ENCODE results near the gene RAP1GAP.
A peak's percentile ranks its signal among the peaks of the same experiment; 100 is the strongest.

RAP1GAP gene

GRCh38 chr1:21704145-21704544 is 35.0 kb upstream of the RAP1GAP start:
- H3K9me2 ChIP-seq (ENCODE audit: low read depth, low read length): no peaks in the 10 kb centered on the region
- H4K20me1 ChIP-seq (ENCODE audit: insufficient read depth, low read length): no peaks in the 10 kb centered on the region
- no peak overlapping the region for H3K4me2 ChIP-seq (ENCODE audit: low read length)
- no peaks in the 10 kb centered on the region for H3K9me3 ChIP-seq (ENCODE audit: low read length)
- peaks cover 69% of the 10 kb centered on the region for H3K36me3 ChIP-seq (ENCODE audit: insufficient read depth, low read length)
- TF ChIP-seq EZH2 (IDR thresholded peaks at IDR 0.05; ENCODE audit: borderline replicate concordance, low read length) (no peak), CTCF (IDR thresholded peaks at IDR 0.05; ENCODE audit: low read length) (no peak)
- no peaks in the 10 kb centered on the region for H3K4me1 ChIP-seq (ENCODE audit: insufficient read depth, low read length, severe bottlenecking)
- H3F3A ChIP-seq (ENCODE audit: insufficient read depth, low read length): no peaks in the 10 kb centered on the region
- no peak overlapping the region for H3K27ac ChIP-seq (ENCODE audit: low read depth, low read length, poor library complexity, severe bottlenecking)
- H2AFZ ChIP-seq (ENCODE audit: low read length): no peak overlapping the region
- H3K27me3 ChIP-seq (ENCODE audit: insufficient read depth, low read length): no peaks in the 10 kb centered on the region
- no peaks in the 10 kb centered on the region for H3K79me2 ChIP-seq (ENCODE audit: insufficient read depth, low read length)
- no peak overlapping the region for H3K9ac ChIP-seq (ENCODE audit: low read length)
- H3K4me3 ChIP-seq (ENCODE audit: low read depth, low read length, poor library complexity, severe bottlenecking): no peak overlapping the region

- Histone ChIP-seq H3K4me1 (ENCODE audit: insufficient read depth, low read length, severe bottlenecking) (no peaks in the 10 kb centered on the region), H3K9ac (ENCODE audit: low read length) (no peak overlapping the region), H3K27me3 (ENCODE audit: insufficient read depth, low read length) (no peaks in the 10 kb centered on the region)
Observed at GRCh38 chr1:21703318-21703963, 34.3 kb upstream of the RAP1GAP start.

GRCh38 chr1:21702780-21703179 is 33.6 kb upstream of the RAP1GAP start:
- H3K9me2 ChIP-seq (ENCODE audit: low read depth, low read length): no peaks in the 10 kb centered on the region
- H3K79me2 ChIP-seq (ENCODE audit: insufficient read depth, low read length): no peaks in the 10 kb centered on the region
- no peak overlapping the region for H3K4me2 ChIP-seq (ENCODE audit: low read length)
- H3K4me1 ChIP-seq (ENCODE audit: insufficient read depth, low read length, severe bottlenecking): no peaks in the 10 kb centered on the region
- H3K27ac ChIP-seq (ENCODE audit: low read depth, low read length, poor library complexity, severe bottlenecking): no peak overlapping the region
- no peaks in the 10 kb centered on the region for H4K20me1 ChIP-seq (ENCODE audit: insufficient read depth, low read length)
- no peak for TF ChIP-seq CTCF (IDR thresholded peaks at IDR 0.05; ENCODE audit: low read length)
- TF ChIP-seq EZH2 (IDR thresholded peaks at IDR 0.05; ENCODE audit: borderline replicate concordance, low read length): no peak
- no peaks in the 10 kb centered on the region for H3F3A ChIP-seq (ENCODE audit: insufficient read depth, low read length)
- no peak overlapping the region for H3K9ac ChIP-seq (ENCODE audit: low read length)
- peaks cover 69% of the 10 kb centered on the region for H3K36me3 ChIP-seq (ENCODE audit: insufficient read depth, low read length)
- no peak overlapping the region for H3K4me3 ChIP-seq (ENCODE audit: low read depth, low read length, poor library complexity, severe bottlenecking)
- H3K9me3 ChIP-seq (ENCODE audit: low read length): no peaks in the 10 kb centered on the region
- no peak overlapping the region for H2AFZ ChIP-seq (ENCODE audit: low read length)
- no peaks in the 10 kb centered on the region for H3K27me3 ChIP-seq (ENCODE audit: insufficient read depth, low read length)

More at GRCh38 chr1:21703318-21703963, 34.3 kb upstream of the RAP1GAP start:
- peaks cover 69% of the 10 kb centered on the region for H3K36me3 ChIP-seq (ENCODE audit: insufficient read depth, low read length)
- TF ChIP-seq CTCF (IDR thresholded peaks at IDR 0.05; ENCODE audit: low read length) (peak; percentile 69), EZH2 (IDR thresholded peaks at IDR 0.05; ENCODE audit: borderline replicate concordance, low read length) (no peak)
- H3K4me2 ChIP-seq (ENCODE audit: low read length): no peak overlapping the region
- H2AFZ ChIP-seq (ENCODE audit: low read length): no peak overlapping the region
- no peaks in the 10 kb centered on the region for H3K79me2 ChIP-seq (ENCODE audit: insufficient read depth, low read length)
- peak overlapping the region; percentile 13 for H3K27ac ChIP-seq (ENCODE audit: low read depth, low read length, poor library complexity, severe bottlenecking)
- no peaks in the 10 kb centered on the region for H4K20me1 ChIP-seq (ENCODE audit: insufficient read depth, low read length)
- no peaks in the 10 kb centered on the region for H3K9me3 ChIP-seq (ENCODE audit: low read length)
- no peaks in the 10 kb centered on the region for H3F3A ChIP-seq (ENCODE audit: insufficient read depth, low read length)
- no peak overlapping the region for H3K4me3 ChIP-seq (ENCODE audit: low read depth, low read length, poor library complexity, severe bottlenecking)
- H3K9me2 ChIP-seq (ENCODE audit: low read depth, low read length): no peaks in the 10 kb centered on the region
